Body of pancreas (tissue), 4 donors: ENCODE data around the gene CDH12.

Experiments used
- POLR2A ChIP-seq, 3 donors: fragments of 450-650 bp; IDR thresholded peaks; one replicate each; pipeline ENCODE4 v1.6.1; 2016; ENCODE audit warnings: antibody characterized with exemption in 3 of 3, mild to moderate bottlenecking in 2 of 3
- TF ChIP-seq, protein P1 (sequence below), 7 experiments: fragments of 450-650 bp in 4 of 7; fragments of 200-600 bp in 3 of 7; sonication (generic) in 3 of 7; IDR thresholded peaks; one replicate each; pipeline ENCODE4 v1.5.1; 2016 to 2019; ENCODE audit warnings: antibody characterized with exemption in 7 of 7

DNA sequence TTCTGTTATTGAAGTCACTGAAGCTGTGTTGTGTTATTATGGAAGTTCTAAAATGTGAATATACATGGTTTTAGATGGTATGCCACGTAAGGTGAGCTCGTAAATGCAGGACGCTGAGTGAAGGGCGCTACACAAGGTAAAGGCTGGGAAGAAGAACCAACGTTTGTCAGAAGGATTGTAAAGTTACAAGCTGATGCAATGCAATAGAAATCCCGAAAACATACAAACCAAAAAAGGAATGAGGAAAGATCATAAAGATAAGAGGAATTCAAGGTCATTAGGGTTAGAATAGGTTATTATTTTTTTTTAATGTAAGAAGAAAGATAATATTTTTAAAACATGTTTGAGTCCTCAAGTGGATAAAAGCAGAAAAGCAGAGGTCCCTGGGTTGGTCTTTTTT, 538.6 kb downstream of the CDH12 start:
- TF ChIP-seq, protein P1, sequence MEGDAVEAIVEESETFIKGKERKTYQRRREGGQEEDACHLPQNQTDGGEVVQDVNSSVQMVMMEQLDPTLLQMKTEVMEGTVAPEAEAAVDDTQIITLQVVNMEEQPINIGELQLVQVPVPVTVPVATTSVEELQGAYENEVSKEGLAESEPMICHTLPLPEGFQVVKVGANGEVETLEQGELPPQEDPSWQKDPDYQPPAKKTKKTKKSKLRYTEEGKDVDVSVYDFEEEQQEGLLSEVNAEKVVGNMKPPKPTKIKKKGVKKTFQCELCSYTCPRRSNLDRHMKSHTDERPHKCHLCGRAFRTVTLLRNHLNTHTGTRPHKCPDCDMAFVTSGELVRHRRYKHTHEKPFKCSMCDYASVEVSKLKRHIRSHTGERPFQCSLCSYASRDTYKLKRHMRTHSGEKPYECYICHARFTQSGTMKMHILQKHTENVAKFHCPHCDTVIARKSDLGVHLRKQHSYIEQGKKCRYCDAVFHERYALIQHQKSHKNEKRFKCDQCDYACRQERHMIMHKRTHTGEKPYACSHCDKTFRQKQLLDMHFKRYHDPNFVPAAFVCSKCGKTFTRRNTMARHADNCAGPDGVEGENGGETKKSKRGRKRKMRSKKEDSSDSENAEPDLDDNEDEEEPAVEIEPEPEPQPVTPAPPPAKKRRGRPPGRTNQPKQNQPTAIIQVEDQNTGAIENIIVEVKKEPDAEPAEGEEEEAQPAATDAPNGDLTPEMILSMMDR (IDR thresholded peaks at IDR 0.05) = no peak
- no peak for TF ChIP-seq POLR2A (IDR thresholded peaks at IDR 0.05)
